ENCODE data around the gene UNC119B.

Gene UNC119B

GRCh38 chr12:120738252-120739030 lies 28.2 kb downstream of the UNC119B start:
- H3K4me1 ChIP-seq (ENCODE audit: control insufficient read depth, insufficient read depth, low read length), result no peaks in the 10 kb centered on the region; the same call in 1 of the 2 replicates
- H3K4me3 ChIP-seq (ENCODE audit: low read length), result no peak overlapping the region
- H3K36me3 ChIP-seq (ENCODE audit: control insufficient read depth, insufficient read depth, low read length), result no peaks in the 10 kb centered on the region; the same call in 1 of the 2 replicates
- DNase-seq (ENCODE audit: low read depth, low spot score), result no peak
- no CpG with 5 or more reads among the region's 31 CpGs for WGBS (ENCODE audit: insufficient coverage, insufficient read length)
- H3K9me3 ChIP-seq (ENCODE audit: control insufficient read depth, insufficient read depth, low read length), result no peaks in the 10 kb centered on the region
- no peak overlapping the region for H3K27ac ChIP-seq (ENCODE audit: low read length)
- no peaks in the 10 kb centered on the region for H3K27me3 ChIP-seq (ENCODE audit: control insufficient read depth, insufficient read depth, low read length)

GRCh38 chr12:120739031-120739762 lies 28.9 kb downstream of the UNC119B start:
- WGBS (ENCODE audit: insufficient coverage, insufficient read length), result no CpG with 5 or more reads among the region's 38 CpGs

GRCh38 chr12:120739821-120740613 lies 29.8 kb downstream of the UNC119B start:
- H3K9me3 ChIP-seq (ENCODE audit: control insufficient read depth, insufficient read depth, low read length), result no peaks in the 10 kb centered on the region
- no peak overlapping the region for H3K4me3 ChIP-seq (ENCODE audit: low read length)
- no peak for DNase-seq (ENCODE audit: low read depth, low spot score)

More at GRCh38 chr12:120739031-120739762, 28.9 kb downstream of the UNC119B start:
- Histone ChIP-seq H3K36me3 (ENCODE audit: control insufficient read depth, insufficient read depth, low read length) (no peaks in the 10 kb centered on the region; the same call in 1 of the 2 replicates), H3K4me3 (ENCODE audit: low read length) (no peak overlapping the region), H3K4me1 (ENCODE audit: control insufficient read depth, insufficient read depth, low read length) (no peaks in the 10 kb centered on the region; the same call in 1 of the 2 replicates), H3K27me3 (ENCODE audit: control insufficient read depth, insufficient read depth, low read length) (no peaks in the 10 kb centered on the region), H3K9me3 (ENCODE audit: control insufficient read depth, insufficient read depth, low read length) (no peaks in the 10 kb centered on the region), H3K27ac (ENCODE audit: low read length) (no peak overlapping the region)
- DNase-seq (ENCODE audit: low read depth, low spot score), result no peak

GRCh38 chr12:120740871-120741270 lies 30.6 kb downstream of the UNC119B start:
- WGBS (ENCODE audit: insufficient coverage, insufficient read length), result no CpG with 5 or more reads among the region's 15 CpGs
- Histone ChIP-seq H3K4me1 (ENCODE audit: control insufficient read depth, insufficient read depth, low read length) (no peaks in the 10 kb centered on the region; the same call in 1 of the 2 replicates), H3K27ac (ENCODE audit: low read length) (no peak overlapping the region), H3K27me3 (ENCODE audit: control insufficient read depth, insufficient read depth, low read length) (no peaks in the 10 kb centered on the region), H3K36me3 (ENCODE audit: control insufficient read depth, insufficient read depth, low read length) (no peaks in the 10 kb centered on the region; the same call in 1 of the 2 replicates), H3K9me3 (ENCODE audit: control insufficient read depth, insufficient read depth, low read length) (no peaks in the 10 kb centered on the region), H3K4me3 (ENCODE audit: low read length) (no peak overlapping the region)
- DNase-seq (ENCODE audit: low read depth, low spot score), result no peak

More at GRCh38 chr12:120739821-120740613, 29.8 kb downstream of the UNC119B start:
- Histone ChIP-seq H3K36me3 (ENCODE audit: control insufficient read depth, insufficient read depth, low read length) (no peaks in the 10 kb centered on the region; the same call in 1 of the 2 replicates), H3K27ac (ENCODE audit: low read length) (no peak overlapping the region), H3K4me1 (ENCODE audit: control insufficient read depth, insufficient read depth, low read length) (no peaks in the 10 kb centered on the region; the same call in 1 of the 2 replicates), H3K27me3 (ENCODE audit: control insufficient read depth, insufficient read depth, low read length) (no peaks in the 10 kb centered on the region)
- no CpG with 5 or more reads among the region's 16 CpGs for WGBS (ENCODE audit: insufficient coverage, insufficient read length)

GRCh38 chr12:120741476-120742421 lies 31.5 kb downstream of the UNC119B start:
- no peak for DNase-seq (ENCODE audit: low read depth, low spot score)
- no peak overlapping the region; the same call in 1 of the 2 replicates for H3K4me3 ChIP-seq (ENCODE audit: low read length)
- no peaks in the 10 kb centered on the region for H3K9me3 ChIP-seq (ENCODE audit: control insufficient read depth, insufficient read depth, low read length)
- WGBS (ENCODE audit: insufficient coverage, insufficient read length), result no CpG with 5 or more reads among the region's 33 CpGs
- H3K36me3 ChIP-seq (ENCODE audit: control insufficient read depth, insufficient read depth, low read length), result no peaks in the 10 kb centered on the region; the same call in 1 of the 2 replicates
- no peak overlapping the region for H3K27ac ChIP-seq (ENCODE audit: low read length)
- H3K27me3 ChIP-seq (ENCODE audit: control insufficient read depth, insufficient read depth, low read length), result no peaks in the 10 kb centered on the region
- no peaks in the 10 kb centered on the region; the same call in 1 of the 2 replicates for H3K4me1 ChIP-seq (ENCODE audit: control insufficient read depth, insufficient read depth, low read length)

- Histone ChIP-seq H3K36me3 (ENCODE audit: control insufficient read depth, insufficient read depth, low read length) (no peaks in the 10 kb centered on the region), H3K9me3 (ENCODE audit: control insufficient read depth, insufficient read depth, low read length) (no peaks in the 10 kb centered on the region), H3K4me3 (ENCODE audit: low read length) (no peak overlapping the region), H3K27ac (ENCODE audit: low read length) (no peak overlapping the region), H3K27me3 (ENCODE audit: control insufficient read depth, insufficient read depth, low read length) (no peaks in the 10 kb centered on the region), H3K4me1 (ENCODE audit: control insufficient read depth, insufficient read depth, low read length) (no peaks in the 10 kb centered on the region)
- no peak for DNase-seq (ENCODE audit: low read depth, low spot score)
- WGBS (ENCODE audit: insufficient coverage, insufficient read length), result no CpG with 5 or more reads among the region's 15 CpGs
Measured at GRCh38 chr12:120744922-120745493, 34.8 kb downstream of the UNC119B start.

- WGBS (ENCODE audit: insufficient coverage, insufficient read length), result no CpG with 5 or more reads among the region's 7 CpGs
Measured at GRCh38 chr12:120748242-120748641, 38.0 kb downstream of the UNC119B start.

GRCh38 chr12:120749256-120749655 lies 39.0 kb downstream of the UNC119B start:
- H3K27me3 ChIP-seq (ENCODE audit: control insufficient read depth, insufficient read depth, low read length), result no peaks in the 10 kb centered on the region
- no peak overlapping the region for H3K4me3 ChIP-seq (ENCODE audit: low read length)
- H3K4me1 ChIP-seq (ENCODE audit: control insufficient read depth, insufficient read depth, low read length), result no peaks in the 10 kb centered on the region
- no CpG with 5 or more reads among the region's 5 CpGs for WGBS (ENCODE audit: insufficient coverage, insufficient read length)
- no peak for DNase-seq (ENCODE audit: low read depth, low spot score)
- H3K36me3 ChIP-seq (ENCODE audit: control insufficient read depth, insufficient read depth, low read length), result no peaks in the 10 kb centered on the region
- H3K27ac ChIP-seq (ENCODE audit: low read length), result no peak overlapping the region
- H3K9me3 ChIP-seq (ENCODE audit: control insufficient read depth, insufficient read depth, low read length), result no peaks in the 10 kb centered on the region

More at GRCh38 chr12:120748242-120748641, 38.0 kb downstream of the UNC119B start:
- H3K9me3 ChIP-seq (ENCODE audit: control insufficient read depth, insufficient read depth, low read length), result no peaks in the 10 kb centered on the region
- no peak overlapping the region for H3K27ac ChIP-seq (ENCODE audit: low read length)
- H3K36me3 ChIP-seq (ENCODE audit: control insufficient read depth, insufficient read depth, low read length), result no peaks in the 10 kb centered on the region
- H3K4me1 ChIP-seq (ENCODE audit: control insufficient read depth, insufficient read depth, low read length), result no peaks in the 10 kb centered on the region
- no peak overlapping the region for H3K4me3 ChIP-seq (ENCODE audit: low read length)
- no peaks in the 10 kb centered on the region for H3K27me3 ChIP-seq (ENCODE audit: control insufficient read depth, insufficient read depth, low read length)
- DNase-seq (ENCODE audit: low read depth, low spot score), result no peak

- Histone ChIP-seq H3K4me1 (ENCODE audit: control insufficient read depth, insufficient read depth, low read length) (no peaks in the 10 kb centered on the region), H3K36me3 (ENCODE audit: control insufficient read depth, insufficient read depth, low read length) (no peaks in the 10 kb centered on the region), H3K9me3 (ENCODE audit: control insufficient read depth, insufficient read depth, low read length) (no peaks in the 10 kb centered on the region), H3K4me3 (ENCODE audit: low read length) (no peak overlapping the region), H3K27me3 (ENCODE audit: control insufficient read depth, insufficient read depth, low read length) (no peaks in the 10 kb centered on the region), H3K27ac (ENCODE audit: low read length) (no peak overlapping the region)
- no peak for DNase-seq (ENCODE audit: low read depth, low spot score)
- no CpG with 5 or more reads among the region's 5 CpGs for WGBS (ENCODE audit: insufficient coverage, insufficient read length)
Measured at GRCh38 chr12:120750806-120751205, 40.5 kb downstream of the UNC119B start.
